BLaER1 treated with 17β-estradiol and CSF1 and Interleukin-3, amounts not matched to agents 10 nM and 100 nM (cell line): ENCODE measurements around the gene RNF4.
"Not testable (repeated sequence)": the region's sequence is repeated elsewhere in the genome, so short reads cannot be mapped to it uniquely, and the experiment has no call there.

Experiments used
- H3K27ac ChIP-seq, 11 experiments: shearing (Covaris generic); formaldehyde crosslinking; 2 replicates each; pipeline ENCODE4 v1.8.1; 2022
- H3K27me3 ChIP-seq, 11 experiments: shearing (Covaris generic); formaldehyde crosslinking; 2 replicates each; pipeline ENCODE4 v1.8.1; 2022
- H3K36me3 ChIP-seq, 11 experiments: shearing (Covaris generic); formaldehyde crosslinking; 2 replicates each; pipeline ENCODE4 v1.8.1; 2022
- H3K4me1 ChIP-seq, 10 experiments: shearing (Covaris generic); formaldehyde crosslinking; 2 replicates each; pipeline ENCODE4 v1.8.1; 2022
- H3K4me2 ChIP-seq, 11 experiments: shearing (Covaris generic); formaldehyde crosslinking; 2 replicates each; pipeline ENCODE4 v1.8.1; 2022
- H3K4me3 ChIP-seq, 10 experiments: shearing (Covaris generic); formaldehyde crosslinking; 2 replicates each; pipeline ENCODE4 v1.8.1; 2022
- H3K9ac ChIP-seq, 11 experiments: shearing (Covaris generic); formaldehyde crosslinking; 2 replicates each; pipeline ENCODE4 v1.8.1; 2022
- H3K9me3 ChIP-seq, 11 experiments: shearing (Covaris generic); formaldehyde crosslinking; replicated peaks in 1 of 11; 2 replicates each; pipeline ENCODE4 v1.8.1; 2022
- H4K20me1 ChIP-seq, 11 experiments: shearing (Covaris generic); formaldehyde crosslinking; 2 replicates each; pipeline ENCODE4 v1.8.1; 2022
- Cebpa-rat ChIP-seq, 11 experiments: shearing (Covaris generic); IDR thresholded peaks; 2 replicates each; pipeline ENCODE4 v1.8.1; 2022

Gene RNF4

DNA sequence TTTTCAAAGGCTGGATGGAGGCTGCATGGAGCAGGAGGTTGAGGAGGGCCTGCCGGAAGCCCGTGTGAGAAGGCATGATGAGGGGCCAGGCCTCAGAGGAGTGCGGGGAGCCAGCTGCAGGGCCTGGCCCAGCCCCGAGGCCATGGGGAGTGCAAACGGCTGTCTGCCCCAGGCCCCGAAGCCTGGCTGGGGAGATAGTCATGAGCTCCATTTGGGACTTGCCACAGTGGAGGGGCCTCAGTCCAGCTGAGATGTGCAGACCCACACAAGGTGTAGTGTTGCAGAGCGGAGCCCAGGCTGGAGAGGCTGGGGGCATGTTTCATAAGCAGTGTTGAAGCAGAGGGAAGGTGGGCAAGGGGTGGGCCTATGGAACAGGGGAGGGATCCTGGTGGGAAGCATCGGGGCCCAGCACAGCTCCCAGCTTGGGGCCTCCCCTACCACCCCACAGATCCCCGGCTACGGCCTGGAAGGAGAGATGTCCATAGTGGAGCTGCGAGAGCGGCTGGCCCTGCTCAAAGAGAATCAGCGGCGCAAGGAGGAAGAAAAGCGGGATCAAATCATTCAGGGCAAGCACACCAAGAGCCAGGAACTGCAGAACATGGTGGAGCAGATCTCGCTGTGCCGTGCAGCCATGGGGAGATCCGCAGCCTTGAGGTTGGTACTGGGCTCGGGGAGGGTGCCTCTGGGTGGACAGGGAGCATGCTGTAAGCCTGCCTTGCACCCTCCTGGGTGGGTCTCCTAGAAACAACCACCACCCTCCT, 9.1 kb upstream of the RNF4 start:
- TF ChIP-seq Cebpa-rat (IDR thresholded peaks at IDR 0.05) = no peak
- H3K27me3 ChIP-seq = peaks cover 23 to 35% (median 26%) of the 10 kb centered on the region in 11 experiments
- no peaks in the 10 kb centered on the region for H3K9me3 ChIP-seq

DNA sequence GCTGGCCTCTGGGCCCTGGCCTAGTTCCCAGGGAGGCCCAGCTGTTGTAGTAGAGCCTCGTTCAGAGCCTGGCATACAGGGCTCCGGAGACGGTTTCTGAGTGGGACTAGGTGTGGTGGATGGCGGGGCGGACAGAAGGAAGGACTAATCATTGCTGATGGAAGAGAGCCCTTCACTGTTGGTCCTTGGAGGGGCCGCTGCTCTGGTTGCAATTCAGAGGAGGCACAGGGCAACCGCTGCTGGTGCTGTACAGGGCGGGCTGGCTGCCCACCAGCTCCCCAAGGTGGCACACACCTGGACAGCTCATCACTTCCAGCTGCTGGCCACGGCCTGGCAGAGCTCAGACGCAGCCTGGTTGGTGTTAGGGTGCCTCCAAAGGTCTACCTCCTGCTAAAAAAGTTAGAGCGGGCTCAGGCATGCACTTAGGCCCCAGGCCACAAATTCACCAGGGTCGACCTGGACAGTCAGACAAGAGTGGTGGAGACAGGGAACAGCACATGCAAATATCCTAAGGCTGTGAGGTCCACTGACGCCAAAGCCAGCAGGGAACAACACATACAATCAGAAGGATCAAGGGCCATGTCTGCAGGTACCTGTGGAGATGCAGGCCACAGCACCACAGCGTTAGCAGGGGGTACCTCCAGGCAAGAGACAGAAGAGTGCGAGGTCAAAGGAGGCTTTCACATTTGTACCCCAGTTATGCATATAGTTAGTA, 7.5 kb upstream of the RNF4 start:
- peak overlapping the region in 8 of 11 experiments; percentile 87 to 99 (median 92); a peak in 10 of 22 replicates for H3K4me2 ChIP-seq
- H4K20me1 ChIP-seq = peaks cover 0 to 29% (median 7%) of the 10 kb centered on the region in 11 experiments; a peak in 7 of 22 replicates
- H3K9ac ChIP-seq = no peak overlapping the region
- peaks cover 6 to 23% (median 11%) of the 10 kb centered on the region in 10 experiments for H3K4me1 ChIP-seq
- H3K36me3 ChIP-seq = no peaks in the 10 kb centered on the region
- peak overlapping the region in 1 of 10 experiments; percentile 58; a peak in 1 of 20 replicates for H3K4me3 ChIP-seq
- peaks cover 23 to 35% (median 26%) of the 10 kb centered on the region in 11 experiments for H3K27me3 ChIP-seq
- H3K9me3 ChIP-seq = no peaks in the 10 kb centered on the region
- no peak for TF ChIP-seq Cebpa-rat (IDR thresholded peaks at IDR 0.05)
- H3K27ac ChIP-seq = no peak overlapping the region

More for the DNA sequence above, 9.1 kb upstream of the RNF4 start:
- peaks cover 0 to 29% (median 7%) of the 10 kb centered on the region in 11 experiments; a peak in 7 of 22 replicates for H4K20me1 ChIP-seq
- no peaks in the 10 kb centered on the region for H3K36me3 ChIP-seq
- H3K9ac ChIP-seq = no peak overlapping the region
- H3K4me3 ChIP-seq = no peak overlapping the region
- no peak overlapping the region for H3K27ac ChIP-seq
- peaks cover 6 to 23% (median 11%) of the 10 kb centered on the region in 10 experiments for H3K4me1 ChIP-seq
- no peak overlapping the region for H3K4me2 ChIP-seq

DNA sequence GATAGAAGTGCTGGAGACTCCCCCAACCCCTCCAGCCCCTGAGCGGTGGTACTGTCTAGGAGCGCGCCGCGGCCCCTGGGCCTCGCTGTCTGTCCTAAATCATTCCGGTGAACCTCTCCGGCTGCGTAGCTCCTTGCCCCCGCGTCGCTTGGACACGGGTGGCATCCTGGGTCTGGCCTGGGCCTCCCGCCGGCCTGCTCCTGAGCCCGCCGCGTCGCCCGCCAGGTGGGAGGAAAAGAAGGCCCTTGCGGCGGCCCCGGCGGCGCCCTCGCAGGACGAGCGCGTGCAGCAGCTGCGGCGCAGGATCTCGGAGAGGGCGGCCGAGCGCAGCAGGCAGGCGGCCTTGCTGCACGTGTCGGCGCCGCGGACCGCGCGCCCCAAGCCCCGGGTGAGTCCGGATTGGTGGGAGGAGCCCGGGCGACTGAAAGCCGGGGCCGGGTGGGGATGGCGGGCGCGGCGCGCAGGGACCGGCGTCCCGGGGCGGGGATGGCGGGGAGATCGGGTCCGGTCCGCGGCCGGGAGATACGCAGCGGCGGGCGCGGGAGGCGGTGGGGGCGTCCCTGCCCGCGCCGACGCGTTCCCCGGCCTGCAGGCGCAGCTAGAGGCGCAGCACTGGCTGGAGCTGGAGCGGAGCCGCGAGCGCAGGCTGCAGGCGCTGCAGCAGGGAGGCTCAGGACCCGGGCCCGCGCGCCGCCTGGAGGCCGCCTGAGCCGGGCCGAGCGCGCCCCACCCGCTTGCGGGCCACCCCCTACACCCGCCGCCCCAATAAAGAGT, 6.5 kb upstream of the RNF4 start:
- H3K4me1 ChIP-seq = peaks cover 7 to 26% (median 12%) of the 10 kb centered on the region in 10 experiments
- no peaks in the 10 kb centered on the region for H3K9me3 ChIP-seq
- peak overlapping the region; percentile 87 to 99 (median 92) for H3K4me2 ChIP-seq
- peak overlapping the region; percentile 38 to 75 (median 63); a peak in 20 of 22 replicates for H3K9ac ChIP-seq
- peaks cover 0 to 29% (median 7%) of the 10 kb centered on the region in 11 experiments; a peak in 7 of 22 replicates for H4K20me1 ChIP-seq
- TF ChIP-seq Cebpa-rat (IDR thresholded peaks at IDR 0.05) = no peak
- no peaks in the 10 kb centered on the region for H3K36me3 ChIP-seq
- H3K27me3 ChIP-seq = peaks cover 23 to 35% (median 26%) of the 10 kb centered on the region in 11 experiments
- H3K4me3 ChIP-seq = peak overlapping the region; percentile 50 to 72 (median 60)
- H3K27ac ChIP-seq = peak overlapping the region in 1 of 11 experiments; percentile 14; a peak in 2 of 22 replicates

DNA sequence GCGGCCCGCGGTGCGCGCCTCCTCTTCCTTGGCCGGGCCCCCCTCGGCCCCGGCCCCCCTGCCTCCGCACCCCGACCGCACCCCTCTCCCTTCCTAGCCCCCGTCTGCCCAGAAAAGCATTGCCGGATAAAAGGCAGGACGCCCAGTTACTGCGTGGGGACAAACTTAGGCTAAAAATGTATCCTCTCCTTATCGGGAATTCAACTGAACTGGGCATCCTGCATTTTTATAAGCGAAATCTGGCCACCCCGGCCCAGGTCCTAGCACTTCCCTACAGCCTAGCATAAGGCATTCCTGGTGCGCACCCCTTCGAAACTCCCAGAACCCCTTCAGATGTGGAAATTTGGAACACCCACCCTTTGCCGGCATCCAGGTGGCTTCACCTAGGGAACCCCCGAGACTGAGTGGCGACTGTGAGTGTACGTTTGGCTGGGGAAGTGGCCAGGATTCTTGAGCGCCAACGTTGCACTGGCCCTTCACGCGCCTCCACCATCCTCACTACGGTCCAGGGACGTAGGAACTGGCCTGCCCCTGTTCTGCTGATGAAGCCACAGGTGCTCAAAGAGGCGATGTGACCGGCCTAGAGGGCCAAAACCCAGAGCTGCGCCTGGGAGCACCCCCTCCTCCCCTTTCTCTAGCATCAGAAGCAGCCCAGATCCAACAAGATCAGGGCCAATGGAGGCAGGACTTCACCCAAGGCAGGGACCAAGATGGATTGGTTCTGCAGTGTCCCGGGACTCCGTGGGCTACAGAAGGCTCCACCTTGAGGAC, 5.7 kb upstream of the RNF4 start:
- Histone ChIP-seq H3K4me3 (peak overlapping the region; percentile 50 to 72 (median 60); a peak in 18 of 20 replicates), H4K20me1 (peaks cover 0 to 29% (median 7%) of the 10 kb centered on the region in 11 experiments; a peak in 7 of 22 replicates), H3K27me3 (peaks cover 23 to 35% (median 26%) of the 10 kb centered on the region in 11 experiments), H3K4me2 (peak overlapping the region; percentile 87 to 99 (median 92)), H3K9me3 (no peaks in the 10 kb centered on the region), H3K36me3 (no peaks in the 10 kb centered on the region), H3K9ac (peak overlapping the region in 8 of 11 experiments; percentile 35 to 73 (median 66); a peak in 12 of 22 replicates), H3K27ac (no peak overlapping the region), H3K4me1 (peaks cover 13 to 34% (median 19%) of the 10 kb centered on the region in 10 experiments)
- TF ChIP-seq Cebpa-rat (IDR thresholded peaks at IDR 0.05) = no peak

DNA sequence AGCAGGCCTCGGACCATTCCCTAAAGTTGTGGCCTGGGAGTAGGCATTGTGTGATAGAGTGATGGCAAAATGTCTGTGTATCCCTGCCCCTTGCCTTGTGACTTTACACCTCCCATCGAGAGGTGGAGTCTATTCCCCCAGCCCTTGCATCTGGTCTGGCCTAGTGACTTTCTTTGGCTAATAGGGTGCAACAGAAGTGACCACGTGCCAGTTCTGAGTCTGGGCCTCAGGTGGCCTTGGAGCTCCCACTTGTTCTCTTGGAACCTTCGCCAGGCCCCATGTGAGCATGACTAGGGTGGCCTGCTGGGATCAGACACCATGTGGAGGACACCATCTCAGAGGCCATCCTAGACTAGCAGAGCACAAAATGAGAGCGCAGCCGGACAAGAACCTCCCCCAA, 3.9 kb upstream of the RNF4 start:
- peaks cover 23 to 35% (median 26%) of the 10 kb centered on the region in 11 experiments for H3K27me3 ChIP-seq
- H4K20me1 ChIP-seq = peaks cover 6 to 31% (median 17%) of the 10 kb centered on the region in 11 experiments; a peak in 20 of 22 replicates
- H3K4me2 ChIP-seq = no peak overlapping the region
- H3K9me3 ChIP-seq = no peaks in the 10 kb centered on the region
- H3K9ac ChIP-seq = no peak overlapping the region
- H3K4me3 ChIP-seq = no peak overlapping the region
- peaks cover 16 to 32% (median 22%) of the 10 kb centered on the region in 10 experiments for H3K4me1 ChIP-seq
- H3K36me3 ChIP-seq = no peaks in the 10 kb centered on the region
- no peak overlapping the region for H3K27ac ChIP-seq
- TF ChIP-seq Cebpa-rat (IDR thresholded peaks at IDR 0.05) = no peak

DNA sequence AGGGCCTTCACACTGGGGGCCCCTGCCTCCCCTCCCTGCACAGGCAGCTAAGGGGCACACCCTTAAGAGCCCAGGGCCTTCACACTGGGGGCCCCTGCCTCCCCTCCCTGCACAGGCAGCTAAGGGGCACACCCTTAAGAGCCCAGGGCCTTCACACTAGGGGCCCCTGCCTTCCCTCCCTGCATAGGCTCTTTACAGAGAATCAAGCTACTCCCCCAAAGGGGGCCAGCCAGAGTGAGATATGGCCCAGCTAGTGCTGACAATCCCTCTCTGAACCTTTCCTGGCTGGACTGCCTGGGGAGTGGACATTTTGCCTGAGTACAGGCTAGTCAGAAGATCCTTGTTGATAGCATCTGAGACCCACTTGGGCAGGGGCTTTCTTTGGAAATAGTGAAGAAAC, 3.4 kb upstream of the RNF4 start:
- peaks cover 23 to 35% (median 26%) of the 10 kb centered on the region in 11 experiments for H3K27me3 ChIP-seq
- H3K4me3 ChIP-seq, H3K36me3 ChIP-seq, H3K27ac ChIP-seq, H3K4me2 ChIP-seq, H3K9me3 ChIP-seq, H3K9ac ChIP-seq: not testable (repeated sequence)
- peaks cover 19 to 35% (median 26%) of the 10 kb centered on the region in 10 experiments for H3K4me1 ChIP-seq
- H4K20me1 ChIP-seq = peaks cover 11 to 36% (median 22%) of the 10 kb centered on the region in 11 experiments; a peak in 21 of 22 replicates

DNA sequence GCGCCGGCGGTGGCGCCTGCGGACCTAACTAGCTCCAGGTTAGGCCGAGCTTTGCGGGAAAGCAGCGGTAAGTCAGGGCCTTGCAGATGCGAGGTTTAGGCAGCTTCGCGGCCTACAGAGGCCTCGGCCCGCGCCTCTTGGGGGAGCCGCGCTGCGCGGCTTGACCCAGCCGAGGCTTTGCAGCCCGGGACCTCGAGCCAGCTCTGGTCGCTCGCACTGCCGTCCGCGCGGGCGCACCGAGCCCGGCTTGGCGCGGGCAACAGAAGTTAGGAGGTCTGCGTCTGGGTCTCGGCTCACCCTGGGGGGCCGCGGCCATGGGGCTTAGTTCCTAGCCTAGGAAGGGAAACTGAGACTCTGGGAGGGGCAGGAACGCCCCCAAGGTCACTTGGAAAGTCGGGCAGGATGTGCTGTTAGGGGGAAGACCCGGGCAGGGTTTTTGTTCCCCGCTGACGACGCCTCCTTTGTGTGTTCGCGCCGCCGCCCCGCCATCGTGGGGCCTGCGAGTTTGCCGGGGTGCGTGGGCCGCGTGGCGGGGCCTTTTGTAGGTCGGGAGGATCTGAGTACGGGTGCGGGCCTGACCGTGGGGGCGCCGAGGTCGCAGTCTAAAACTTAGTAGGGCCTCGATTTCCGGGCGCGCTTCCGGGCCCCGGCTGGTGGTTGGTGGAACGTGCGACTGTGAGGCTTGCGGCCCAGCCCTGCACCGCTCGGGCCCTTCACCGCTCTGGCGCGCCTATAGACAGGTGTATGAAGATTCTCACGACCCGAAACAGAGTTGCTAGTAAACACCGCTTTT, 482 bp downstream of the RNF4 start:
- H3K27me3 ChIP-seq = no peaks in the 10 kb centered on the region
- peaks cover 0 to 18% (median 8%) of the 10 kb centered on the region in 11 experiments; a peak in 11 of 22 replicates for H3K9me3 ChIP-seq
- H3K36me3 ChIP-seq = peaks cover 35 to 39% (median 39%) of the 10 kb centered on the region in 11 experiments
- H3K9ac ChIP-seq = peak overlapping the region; percentile 93 to 99 (median 97)
- peak overlapping the region; percentile 86 to 99 (median 98) for H3K4me3 ChIP-seq
- peak overlapping the region; percentile 82 to 97 (median 90) for H3K4me2 ChIP-seq
- H3K4me1 ChIP-seq = peaks cover 35 to 50% (median 48%) of the 10 kb centered on the region in 10 experiments
- H4K20me1 ChIP-seq = peaks cover 47 to 54% (median 53%) of the 10 kb centered on the region in 11 experiments
- no peak for TF ChIP-seq Cebpa-rat (IDR thresholded peaks at IDR 0.05)
- peak overlapping the region; percentile 80 to 99 (median 95) for H3K27ac ChIP-seq
